Measurements from ENCODE around the gene TAS2R14. TPM values are rescaled to one million over a fixed set of nuclear protein-coding genes. Genes with fewer than 3 reads are reported as not detected.

Gene TAS2R14
- total RNA-seq, 1 experiment from 2014 or later = 3.4 TPM

- ChIA-PET CTCF (no interaction called here), POLR2A (ENCODE audit: low non-redundant PET) (no interaction called here)
- Histone ChIP-seq H3K9me3 (ENCODE audit: low read depth, low read length, poor library complexity, severe bottlenecking) (no peaks in the 10 kb centered on the region), H3K36me3 (ENCODE audit: insufficient read depth, low read length, poor library complexity, severe bottlenecking) (no peaks in the 10 kb centered on the region), H3K4me1 (ENCODE audit: insufficient read depth, low read length, poor library complexity, severe bottlenecking) (no peaks in the 10 kb centered on the region), H3K27ac (ENCODE audit: low read depth, low read length, poor library complexity, severe bottlenecking) (no peak overlapping the region), H3K27me3 (replicated peaks; ENCODE audit: insufficient read depth, low read depth, low read length, poor library complexity) (no peaks in the 10 kb centered on the region), H3K4me3 (ENCODE audit: low read depth, low read length, poor library complexity, severe bottlenecking) (no peak overlapping the region)
- no TSS peak for BruUV-seq (replicated peaks)
- DNase-seq (ENCODE audit: low spot score) = no peak
- TF ChIP-seq CTCF (conservative IDR thresholded peaks at IDR 0.05; ENCODE audit: low read depth, low read length) = no peak
- TF ChIP-seq EZH2 (IDR thresholded peaks at IDR 0.05; ENCODE audit: borderline replicate concordance, low read depth, low read length, poor library complexity, severe bottlenecking) = no peak
- intact Hi-C loops (cut with micrococcal nuclease; ENCODE audit: unreplicated experiment) = no loop called here
Observed at GRCh38 chr12:10940389-10940788, 1.3 kb upstream of the TAS2R14 start.

- Histone ChIP-seq H3K27ac (ENCODE audit: low read depth, low read length, poor library complexity, severe bottlenecking) (no peak overlapping the region), H3K4me3 (ENCODE audit: low read depth, low read length, poor library complexity, severe bottlenecking) (no peak overlapping the region), H3K9me3 (ENCODE audit: low read depth, low read length, poor library complexity, severe bottlenecking) (no peaks in the 10 kb centered on the region), H3K4me1 (ENCODE audit: insufficient read depth, low read length, poor library complexity, severe bottlenecking) (no peaks in the 10 kb centered on the region), H3K36me3 (ENCODE audit: insufficient read depth, low read length, poor library complexity, severe bottlenecking) (no peaks in the 10 kb centered on the region), H3K27me3 (replicated peaks; ENCODE audit: insufficient read depth, low read depth, low read length, poor library complexity) (no peaks in the 10 kb centered on the region)
- TF ChIP-seq CTCF (conservative IDR thresholded peaks at IDR 0.05; ENCODE audit: low read depth, low read length) = no peak
- TF ChIP-seq EZH2 (IDR thresholded peaks at IDR 0.05; ENCODE audit: borderline replicate concordance, low read depth, low read length, poor library complexity, severe bottlenecking) = no peak
- POLR2A ChIA-PET (ENCODE audit: low non-redundant PET) = no interaction called here
- intact Hi-C loops (cut with micrococcal nuclease; ENCODE audit: unreplicated experiment) = no loop called here
- no peak for DNase-seq (ENCODE audit: low spot score)
- BruUV-seq (replicated peaks) = no TSS peak
- CTCF ChIA-PET = no interaction called here
Observed at GRCh38 chr12:10936506-10936905, 2.6 kb downstream of the TAS2R14 start.

GRCh38 chr12:10928746-10929286 lies 10.2 kb downstream of the TAS2R14 start, which contains the start of gene PRH2:
TSS of gene PRH2 (plus strand) at chr12:10929236. CDS start at chr12:10929274, 38 bp downstream.
- ChIA-PET POLR2A (ENCODE audit: low non-redundant PET) (no interaction called here), CTCF (no interaction called here)
- no peaks in the 10 kb centered on the region for H3K36me3 ChIP-seq (ENCODE audit: insufficient read depth, low read length, poor library complexity, severe bottlenecking)
- TF ChIP-seq CTCF (conservative IDR thresholded peaks at IDR 0.05; ENCODE audit: low read depth, low read length) (no peak), EZH2 (IDR thresholded peaks at IDR 0.05; ENCODE audit: borderline replicate concordance, low read depth, low read length, poor library complexity, severe bottlenecking) (no peak)
- intact Hi-C loops (cut with micrococcal nuclease; ENCODE audit: unreplicated experiment) = no loop called here
- no peaks in the 10 kb centered on the region for H3K4me1 ChIP-seq (ENCODE audit: insufficient read depth, low read length, poor library complexity, severe bottlenecking)
- no peaks in the 10 kb centered on the region for H3K9me3 ChIP-seq (ENCODE audit: low read depth, low read length, poor library complexity, severe bottlenecking)
- no peak within 1 kb of the TSS for H3K27ac ChIP-seq (ENCODE audit: low read depth, low read length, poor library complexity, severe bottlenecking)
- BruUV-seq (replicated peaks) = no TSS peak
- no peak for DNase-seq (ENCODE audit: low spot score)
- H3K27me3 ChIP-seq (replicated peaks; ENCODE audit: insufficient read depth, low read depth, low read length, poor library complexity) = no peaks in the 10 kb centered on the region
- no peak within 1 kb of the TSS for H3K4me3 ChIP-seq (ENCODE audit: low read depth, low read length, poor library complexity, severe bottlenecking)
